WI38 (cell line): ENCODE measurements around the gene OPCML.

Source experiments
- H3K4me3 ChIP-seq: 2 replicates; pipeline ENCODE4 v1.5.1; 2011; ENCODE audit warnings: low read depth, mild to moderate bottlenecking, control low read depth, low read length
- TF ChIP-seq, protein P1 (sequence below): IDR thresholded peaks from 2 replicates; pipeline ENCODE4 v1.5.1; 2012; ENCODE audit warnings: low read depth, mild to moderate bottlenecking, control low read depth, low read length

OPCML gene

DNA sequence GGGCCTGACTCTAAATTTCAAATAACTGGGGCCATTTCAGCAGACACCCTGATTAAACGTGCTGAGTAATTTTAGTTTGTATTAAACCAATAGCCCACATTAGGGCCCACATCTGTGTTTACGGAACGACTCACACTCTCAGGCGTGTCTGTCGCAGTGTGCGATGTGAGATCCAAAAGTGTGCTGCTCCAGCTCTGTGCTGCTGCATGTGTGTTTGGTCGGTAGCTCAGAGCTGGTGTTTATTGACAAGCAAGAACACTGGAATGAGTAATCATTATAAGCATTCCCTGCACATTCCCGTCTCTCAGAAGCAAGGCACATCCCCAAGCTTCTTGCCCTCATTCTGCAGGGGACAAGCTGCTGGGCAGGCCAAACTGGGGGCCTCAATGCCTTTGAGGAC lies 7.8 kb downstream of the OPCML start:
- TF ChIP-seq, protein P1, sequence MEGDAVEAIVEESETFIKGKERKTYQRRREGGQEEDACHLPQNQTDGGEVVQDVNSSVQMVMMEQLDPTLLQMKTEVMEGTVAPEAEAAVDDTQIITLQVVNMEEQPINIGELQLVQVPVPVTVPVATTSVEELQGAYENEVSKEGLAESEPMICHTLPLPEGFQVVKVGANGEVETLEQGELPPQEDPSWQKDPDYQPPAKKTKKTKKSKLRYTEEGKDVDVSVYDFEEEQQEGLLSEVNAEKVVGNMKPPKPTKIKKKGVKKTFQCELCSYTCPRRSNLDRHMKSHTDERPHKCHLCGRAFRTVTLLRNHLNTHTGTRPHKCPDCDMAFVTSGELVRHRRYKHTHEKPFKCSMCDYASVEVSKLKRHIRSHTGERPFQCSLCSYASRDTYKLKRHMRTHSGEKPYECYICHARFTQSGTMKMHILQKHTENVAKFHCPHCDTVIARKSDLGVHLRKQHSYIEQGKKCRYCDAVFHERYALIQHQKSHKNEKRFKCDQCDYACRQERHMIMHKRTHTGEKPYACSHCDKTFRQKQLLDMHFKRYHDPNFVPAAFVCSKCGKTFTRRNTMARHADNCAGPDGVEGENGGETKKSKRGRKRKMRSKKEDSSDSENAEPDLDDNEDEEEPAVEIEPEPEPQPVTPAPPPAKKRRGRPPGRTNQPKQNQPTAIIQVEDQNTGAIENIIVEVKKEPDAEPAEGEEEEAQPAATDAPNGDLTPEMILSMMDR: no peak

DNA sequence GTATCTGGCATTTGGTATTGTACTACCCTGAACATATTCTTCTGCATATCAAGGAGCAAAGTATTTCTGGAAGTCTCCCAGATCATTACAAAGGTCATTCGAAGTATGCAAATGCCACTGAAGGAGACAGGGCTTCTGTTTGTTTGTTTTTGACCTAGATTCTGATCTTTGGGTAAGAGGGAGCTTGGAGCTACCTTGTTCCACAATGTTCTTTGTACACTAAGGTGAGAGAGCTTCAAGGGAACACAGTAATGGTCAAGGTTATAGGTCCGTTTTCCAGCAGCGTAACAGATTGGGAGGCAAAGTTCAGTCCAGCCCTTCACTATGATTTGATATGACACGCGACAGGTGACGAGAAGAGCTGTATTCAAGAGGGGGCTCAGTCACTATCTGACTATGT lies 10.0 kb downstream of the OPCML start:
- H3K4me3 ChIP-seq: no peak overlapping the region
- TF ChIP-seq, protein P1: no peak

More for the DNA sequence above, 7.8 kb downstream of the OPCML start:
- H3K4me3 ChIP-seq: no peak overlapping the region

DNA sequence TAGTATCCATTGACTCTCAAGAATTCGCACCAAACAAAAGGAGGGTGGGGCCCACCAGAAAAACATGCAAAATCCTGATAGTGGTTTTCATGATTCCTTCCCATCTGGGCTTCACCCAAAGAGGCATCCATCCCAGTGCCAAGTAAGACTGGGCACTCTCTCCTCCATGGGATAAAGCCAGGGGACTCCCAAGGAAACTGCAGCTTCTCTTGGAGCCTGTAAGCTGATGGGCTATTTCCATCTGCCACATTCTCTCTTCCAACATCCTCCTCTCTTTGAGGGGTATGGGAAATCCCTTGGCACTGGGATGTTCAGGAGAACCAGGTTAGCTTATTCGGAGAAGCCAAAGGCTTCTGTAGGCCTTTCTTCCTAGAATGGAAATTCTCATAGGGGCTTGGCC lies 10.8 kb downstream of the OPCML start:
- H3K4me3 ChIP-seq: no peak overlapping the region
- TF ChIP-seq, protein P1: no peak

DNA sequence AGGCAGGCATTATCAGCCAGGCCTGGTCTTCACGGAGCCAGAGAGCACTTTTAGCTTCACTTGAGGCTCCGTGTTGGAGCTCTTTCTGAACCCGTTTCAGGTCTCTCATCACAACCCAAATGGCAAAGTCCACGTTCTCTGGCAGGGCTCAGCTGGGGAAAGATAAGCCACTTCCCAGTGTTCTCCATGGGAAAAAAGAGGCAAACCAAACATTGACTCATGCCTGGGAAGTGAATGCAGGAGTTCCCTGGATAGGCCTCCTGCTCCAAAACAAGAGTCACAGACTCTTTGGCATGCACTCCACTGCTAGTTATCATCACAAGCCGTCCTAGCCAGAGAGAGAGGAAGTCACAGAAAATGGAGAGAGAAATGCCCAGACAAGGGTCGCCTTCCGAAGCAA lies 11.6 kb downstream of the OPCML start:
- H3K4me3 ChIP-seq: no peak overlapping the region
- TF ChIP-seq, protein P1: no peak

DNA sequence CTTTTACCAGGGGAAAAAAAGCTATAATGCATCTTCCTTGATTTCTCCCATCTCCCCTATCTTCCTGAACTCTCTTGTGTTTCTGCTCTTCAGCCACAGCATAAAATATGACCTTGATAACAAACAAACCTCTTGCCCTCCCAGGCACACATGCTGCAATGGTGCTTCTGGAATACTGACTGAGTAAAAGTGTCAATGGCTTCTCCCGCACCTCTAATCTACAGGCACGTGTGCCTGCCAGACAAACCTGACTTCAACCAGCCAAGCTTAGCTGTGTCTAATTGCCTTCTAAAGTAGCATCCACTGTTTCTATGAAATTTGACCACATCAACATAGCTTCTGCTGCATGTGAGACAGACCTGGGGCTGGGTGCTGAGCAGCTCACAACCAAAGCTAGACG lies 12.7 kb downstream of the OPCML start:
- TF ChIP-seq, protein P1: no peak

DNA sequence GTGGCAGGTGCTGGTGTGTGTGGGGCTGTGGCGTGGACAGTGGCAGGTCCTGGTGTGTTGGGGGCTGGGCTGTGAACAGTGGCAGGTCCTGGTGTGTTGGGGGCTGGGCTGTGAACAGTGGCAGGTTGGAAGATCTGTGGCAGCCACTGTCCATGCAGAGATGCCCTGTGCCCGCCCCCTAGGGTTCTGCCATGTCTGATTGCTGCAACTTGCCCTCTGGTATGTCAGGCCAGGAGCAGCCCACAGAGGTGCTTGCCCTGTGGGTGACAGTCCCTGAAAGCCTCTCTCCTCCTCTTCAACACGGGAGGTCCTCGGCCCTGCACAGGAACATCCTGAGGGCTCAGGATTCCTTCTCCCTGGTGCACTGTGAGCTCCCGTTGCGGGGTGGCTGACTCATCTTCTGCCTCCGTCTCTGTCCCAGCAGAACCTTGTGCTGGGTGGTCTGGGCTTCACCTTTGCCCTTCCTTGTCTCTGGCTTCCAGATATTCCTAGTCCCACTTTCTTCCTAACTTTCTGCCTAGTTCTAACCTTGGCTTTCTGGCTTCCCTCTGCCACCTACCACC lies 13.5 kb downstream of the OPCML start:
- no peak overlapping the region for H3K4me3 ChIP-seq
- TF ChIP-seq, protein P1: no peak

More for the DNA sequence above, 12.7 kb downstream of the OPCML start:
- H3K4me3 ChIP-seq: no peak overlapping the region

DNA sequence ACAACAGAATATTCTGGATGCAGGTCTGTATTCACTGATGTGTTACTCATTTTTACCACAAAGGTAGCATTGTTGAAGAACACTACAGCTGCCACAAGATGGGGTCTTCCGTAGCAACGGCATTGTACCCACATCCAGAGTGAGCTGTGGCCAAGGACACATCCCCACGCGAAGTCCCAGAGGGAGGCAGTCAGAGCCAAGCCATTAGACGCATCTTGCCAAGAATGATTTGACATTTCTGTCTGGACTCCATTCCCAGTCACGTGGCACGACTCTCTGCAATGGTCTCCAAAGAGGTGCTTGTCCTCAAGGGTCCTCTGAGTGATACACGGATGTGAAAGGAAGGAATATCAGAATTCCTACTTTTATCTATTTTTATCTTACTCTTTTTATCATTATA lies 15.5 kb downstream of the OPCML start:
- TF ChIP-seq, protein P1: no peak
- no peak overlapping the region for H3K4me3 ChIP-seq
